GM12878 (cell line): Measurements from ENCODE around the gene TMEM37. TPM values are rescaled to one million over a fixed set of nuclear protein-coding genes. Genes with fewer than 3 reads are reported as not detected.

Experiments used
- ATAC-seq: fragments of 200-7000 bp; cut with Tn5 transposase; 3 replicates; pipeline ENCODE4 v1.9.1; 2020; ENCODE audit warnings: mild to moderate bottlenecking, moderate library complexity
- BruUV-seq: library from RNA; stranded (reverse); fragments of 400-500 nt; replicated peaks from 2 replicates; lab custom pipeline; 2021; lab: Mats Ljungman, UMichigan
- CTCF ChIA-PET: fragments of 300-600 bp; sonication (Branson Sonifier 250); formaldehyde crosslinking; extraction: SDS; loops from one replicate; lab custom pipeline; 2021; ENCODE audit warnings: inconsistent platforms; lab: Yijun Ruan, JAX
- POLR2A ChIA-PET: fragments of 350-600 bp; formaldehyde crosslinking; extraction: SDS; loops from one replicate; lab custom pipeline; 2021; ENCODE audit warnings: inconsistent platforms; lab: Charles Lee
- RAD21 ChIA-PET: fragments of 300-600 bp; sonication (Branson Sonifier 250); formaldehyde crosslinking; loops from one replicate; lab custom pipeline; 2023; ENCODE audit warnings: antibody characterized with exemption; ENCODE audit not compliant: unreplicated experiment; lab: Charles Lee
- SMC1A ChIA-PET: fragments of 300-600 bp; sonication (Branson Sonifier 250); formaldehyde crosslinking; loops from one replicate; lab custom pipeline; 2023; ENCODE audit not compliant: unreplicated experiment, uncharacterized antibody; lab: Charles Lee
- DNase-seq: peaks from one replicate; pipeline ENCODE4 v3.0.0-alpha.2; 2011; ENCODE audit warnings: low read depth, low spot score
- FAIRE-seq: peaks from 3 replicates; lab custom pipeline; 2011; peaks lifted over from hg19 to GRCh38; lab: Jason Lieb, UNC
- H2AFZ ChIP-seq: 2 replicates; pipeline ENCODE4 v1.6.0; 2011; ENCODE audit warnings: low read depth, low read length, control low read depth; ENCODE audit not compliant: control insufficient read depth
- H3K27ac ChIP-seq: 2 replicates; pipeline ENCODE4 v1.5.1; 2011; ENCODE audit warnings: control low read depth; ENCODE audit not compliant: control insufficient read depth, insufficient read depth
- H3K27me3 ChIP-seq, 2 experiments: replicated peaks in 1 of 2; 2 replicates each; pipeline versions ENCODE4 v1.6.0 to v1.6.1; 2011; ENCODE audit warnings: low read length in 1 of 2; ENCODE audit not compliant: control insufficient read depth in 2 of 2, insufficient read depth in 2 of 2
- H3K36me3 ChIP-seq, 2 experiments: 2 replicates each; pipeline ENCODE4 v1.5.1; 2011; ENCODE audit warnings: low read length in 1 of 2; ENCODE audit not compliant: control insufficient read depth in 2 of 2, insufficient read depth in 2 of 2
- H3K4me1 ChIP-seq: 2 replicates; pipeline ENCODE4 v1.6.1; 2011; ENCODE audit warnings: mild to moderate bottlenecking, low read length, moderate library complexity, mixed read lengths; ENCODE audit not compliant: control insufficient read depth, insufficient read depth
- H3K4me2 ChIP-seq: 2 replicates; pipeline ENCODE4 v1.6.0; 2011; ENCODE audit warnings: control low read depth; ENCODE audit not compliant: control insufficient read depth, insufficient read depth
- H3K4me3 ChIP-seq: fragments of 200-600 bp; sonication (generic); 2 replicates; pipeline ENCODE4 v1.5.1; 2016
- H3K79me2 ChIP-seq: 2 replicates; pipeline ENCODE4 v1.6.0; 2011; ENCODE audit warnings: low read length; ENCODE audit not compliant: control insufficient read depth, insufficient read depth
- H3K9ac ChIP-seq: 2 replicates; pipeline ENCODE4 v1.8.0; 2011; ENCODE audit warnings: low read length, control low read depth, mixed read lengths; ENCODE audit not compliant: control insufficient read depth, insufficient read depth
- H3K9me3 ChIP-seq: replicated peaks from 3 replicates; pipeline ENCODE4 v1.5.1; 2011; ENCODE audit warnings: mild to moderate bottlenecking, low read length; ENCODE audit not compliant: control insufficient read depth, insufficient read depth
- H4K20me1 ChIP-seq: 2 replicates; pipeline ENCODE4 v1.6.0; 2011; ENCODE audit not compliant: control insufficient read depth, insufficient read depth
- CBFB ChIP-seq: IDR thresholded peaks from 2 replicates; pipeline ENCODE4 v1.6.1; 2016; ENCODE audit warnings: antibody characterized with exemption, low read depth
- FOXM1 ChIP-seq: IDR thresholded peaks from 2 replicates; pipeline ENCODE4 v1.6.1; 2012; ENCODE audit warnings: low read depth, mild to moderate bottlenecking, inconsistent platforms, low read length, moderate library complexity
- IKZF1 ChIP-seq: fragments of 450-650 bp; conservative IDR thresholded peaks from 2 replicates; pipeline ENCODE4 v1.6.1; 2017; ENCODE audit warnings: antibody characterized with exemption, mild to moderate bottlenecking
- KAT2A ChIP-seq: conservative IDR thresholded peaks from 2 replicates; pipeline ENCODE4 v1.6.1; 2011; ENCODE audit warnings: low read depth, low read length; ENCODE audit not compliant: control insufficient read depth
- RAD51 ChIP-seq: fragments of 450-650 bp; IDR thresholded peaks from 2 replicates; pipeline ENCODE4 v1.6.1; 2016; ENCODE audit warnings: moderate library complexity, mild to moderate bottlenecking, inconsistent platforms
- RB1 ChIP-seq: fragments of 450-650 bp; formaldehyde crosslinking; IDR thresholded peaks from 2 replicates; pipeline ENCODE4 v1.6.1; 2017; ENCODE audit warnings: mild to moderate bottlenecking, borderline replicate concordance
- SIN3A ChIP-seq: IDR thresholded peaks from 2 replicates; pipeline ENCODE4 v1.6.1; 2012; ENCODE audit warnings: low read depth, low read length, improper control_type of control experiment
- SMARCA5 ChIP-seq: fragments of 450-650 bp; IDR thresholded peaks from 2 replicates; pipeline ENCODE4 v1.6.1; 2017; ENCODE audit warnings: mild to moderate bottlenecking
- SREBF1 ChIP-seq: IDR thresholded peaks from 2 replicates; pipeline ENCODE4 v1.6.1; 2012; ENCODE audit warnings: mild to moderate bottlenecking, low read length
- SREBF2 ChIP-seq: IDR thresholded peaks from 2 replicates; pipeline ENCODE4 v1.6.1; 2012; ENCODE audit warnings: mild to moderate bottlenecking, low read length
- WRNIP1 ChIP-seq: IDR thresholded peaks from 2 replicates; pipeline ENCODE4 v1.6.1; 2011; ENCODE audit warnings: low read depth, low read length, improper control_type of control experiment, borderline replicate concordance
- WGBS: methylation state at CpG from one replicate; pipeline ENCODE4 v1.1.6; 2016; ENCODE audit warnings: low lambda C conversion rate; ENCODE audit not compliant: insufficient replicate concordance, insufficient coverage; ENCODE audit errors: missing lambda C conversion rate; 5-methylcytosine and 5-hydroxymethylcytosine counted together
- in situ Hi-C: fragments of 300-500 bp; cut with MboI; formaldehyde crosslinking; loops from 9 replicates; pipeline ENCODE4 v1.14.3; 2018; ENCODE audit warnings: mixed read lengths
- intact Hi-C: fragments of 100-400 bp; cut with micrococcal nuclease; formaldehyde crosslinking; loops from one replicate; pipeline ENCODE4 v1.14.2; 2022; ENCODE audit not compliant: unreplicated experiment
- polyA plus RNA-seq, 11 experiments: library from polyadenylated mRNA; depleted of rRNA in 4 of 11; unstranded in 6 of 11; stranded (reverse) in 5 of 11; fragments of >200 nt; fragmentation: Nextera tagmentation in 4 of 11; fragmentation: Illumina TruSeq in 1 of 11; extraction: Ambion mirVana in 4 of 11; extraction: Trizol in 1 of 11; gene quantifications; 1 replicate in 1 of 11; 2 replicates in 10 of 11; pipeline versions ENCODE4 v1.2.1 to v1.2.3, GENCODE V29; 2011 to 2016; ENCODE audit warnings: inconsistent platforms in 2 of 11, missing spikeins in 2 of 11, low read depth in 1 of 11
- total RNA-seq, 4 experiments: library from RNA; depleted of rRNA in 3 of 4; stranded (reverse); fragments of >200 nt in 3 of 4; fragmentation: Illumina TruSeq in 1 of 4; extraction: Trizol in 1 of 4; gene quantifications; 2 replicates each; pipeline versions ENCODE4 v1.2.1 to v1.2.3, GENCODE V29; 2013 to 2021
- TF ChIP-seq, protein P1 (sequence below): fragments of 450-650 bp; IDR thresholded peaks from 2 replicates; pipeline ENCODE4 v1.6.1; 2017; ENCODE audit warnings: mild to moderate bottlenecking, low read depth, inconsistent platforms; ENCODE audit not compliant: poor library complexity, severe bottlenecking
- TF ChIP-seq, protein P2 (sequence below): fragments of 450-650 bp; IDR thresholded peaks from 2 replicates; pipeline ENCODE4 v1.6.1; 2016; ENCODE audit warnings: mild to moderate bottlenecking

Gene TMEM37
- total and polyA plus RNA-seq, 10 of the 15 experiments (the other 5 are each of a cell fraction or from before 2014, with no cell fraction given), result 0.07 to 0.67 (median 0.24) TPM; not detected in 3

DNA sequence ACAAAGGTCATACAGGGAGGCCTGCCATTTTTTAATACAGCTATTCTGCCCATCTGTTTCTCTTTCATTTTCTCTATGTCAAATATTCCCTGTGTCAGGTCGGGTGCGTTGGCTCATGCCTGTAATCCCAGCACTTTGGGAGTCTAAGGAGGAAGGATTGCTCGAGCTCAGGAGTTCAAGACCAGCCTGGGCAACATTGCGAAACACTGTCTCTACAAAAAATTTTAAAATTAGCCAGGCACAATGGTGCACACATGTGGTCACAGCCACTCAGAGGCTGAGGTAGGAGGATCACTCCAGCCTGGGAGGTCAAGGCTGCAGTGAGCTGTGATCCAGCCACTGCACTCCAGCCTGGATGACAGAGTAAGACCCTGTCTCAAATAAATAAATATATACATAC is 34.7 kb downstream of the TMEM37 start:
- Histone ChIP-seq H3K4me3 (no peak overlapping the region), H3K4me1 (no peaks in the 10 kb centered on the region), H3K4me2 (no peak overlapping the region), H3K79me2 (no peaks in the 10 kb centered on the region), H2AFZ (no peak overlapping the region), H3K27ac (no peak overlapping the region), H3K9ac (no peak overlapping the region), H3K36me3 (no peaks in the 10 kb centered on the region), H3K9me3 (no peaks in the 10 kb centered on the region), H3K27me3 (no peaks in the 10 kb centered on the region), H4K20me1 (no peaks in the 10 kb centered on the region)
- intact Hi-C loops (no loop called here), in situ Hi-C loops (no loop called here)
- FAIRE-seq, result no peak
- RAD21 ChIA-PET, result no interaction called here
- DNase-seq, result no peak
- POLR2A ChIA-PET, result no interaction called here
- CTCF ChIA-PET, result interaction anchor here (1.1 to 3.4 kb wide), 2 partner anchors 11 to 52 kb away, joined by 3 to 16 read pairs; no protein-coding TSS in a partner anchor
- ATAC-seq, result no peak
- BruUV-seq, result no TSS peak
- SMC1A ChIA-PET, result interaction anchor here (1.0 to 1.6 kb wide), 3 partner anchors 34 to 56 kb away, joined by 3 to 7 read pairs (median 4); partner anchors contain the start of gene TMEM37
- 53% methylated on average over 4 of the region's 4 CpGs for WGBS
- TF ChIP-seq CBFB (no peak), SREBF2 (no peak), IKZF1 (no peak), RB1 (no peak), RAD51 (no peak), FOXM1 (no peak), SREBF1 (no peak), SIN3A (no peak), WRNIP1 (no peak), KAT2A (no peak), SMARCA5 (no peak)
- TF ChIP-seq, protein P1, sequence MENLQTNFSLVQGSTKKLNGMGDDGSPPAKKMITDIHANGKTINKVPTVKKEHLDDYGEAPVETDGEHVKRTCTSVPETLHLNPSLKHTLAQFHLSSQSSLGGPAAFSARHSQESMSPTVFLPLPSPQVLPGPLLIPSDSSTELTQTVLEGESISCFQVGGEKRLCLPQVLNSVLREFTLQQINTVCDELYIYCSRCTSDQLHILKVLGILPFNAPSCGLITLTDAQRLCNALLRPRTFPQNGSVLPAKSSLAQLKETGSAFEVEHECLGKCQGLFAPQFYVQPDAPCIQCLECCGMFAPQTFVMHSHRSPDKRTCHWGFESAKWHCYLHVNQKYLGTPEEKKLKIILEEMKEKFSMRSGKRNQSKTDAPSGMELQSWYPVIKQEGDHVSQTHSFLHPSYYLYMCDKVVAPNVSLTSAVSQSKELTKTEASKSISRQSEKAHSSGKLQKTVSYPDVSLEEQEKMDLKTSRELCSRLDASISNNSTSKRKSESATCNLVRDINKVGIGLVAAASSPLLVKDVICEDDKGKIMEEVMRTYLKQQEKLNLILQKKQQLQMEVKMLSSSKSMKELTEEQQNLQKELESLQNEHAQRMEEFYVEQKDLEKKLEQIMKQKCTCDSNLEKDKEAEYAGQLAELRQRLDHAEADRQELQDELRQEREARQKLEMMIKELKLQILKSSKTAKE, result no peak
- TF ChIP-seq, protein P2, sequence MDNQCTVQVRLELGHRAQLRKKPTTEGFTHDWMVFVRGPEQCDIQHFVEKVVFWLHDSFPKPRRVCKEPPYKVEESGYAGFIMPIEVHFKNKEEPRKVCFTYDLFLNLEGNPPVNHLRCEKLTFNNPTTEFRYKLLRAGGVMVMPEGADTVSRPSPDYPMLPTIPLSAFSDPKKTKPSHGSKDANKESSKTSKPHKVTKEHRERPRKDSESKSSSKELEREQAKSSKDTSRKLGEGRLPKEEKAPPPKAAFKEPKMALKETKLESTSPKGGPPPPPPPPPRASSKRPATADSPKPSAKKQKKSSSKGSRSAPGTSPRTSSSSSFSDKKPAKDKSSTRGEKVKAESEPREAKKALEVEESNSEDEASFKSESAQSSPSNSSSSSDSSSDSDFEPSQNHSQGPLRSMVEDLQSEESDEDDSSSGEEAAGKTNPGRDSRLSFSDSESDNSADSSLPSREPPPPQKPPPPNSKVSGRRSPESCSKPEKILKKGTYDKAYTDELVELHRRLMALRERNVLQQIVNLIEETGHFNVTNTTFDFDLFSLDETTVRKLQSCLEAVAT, result no peak
